ENCODE measurements around the gene DCTD.

DNA sequence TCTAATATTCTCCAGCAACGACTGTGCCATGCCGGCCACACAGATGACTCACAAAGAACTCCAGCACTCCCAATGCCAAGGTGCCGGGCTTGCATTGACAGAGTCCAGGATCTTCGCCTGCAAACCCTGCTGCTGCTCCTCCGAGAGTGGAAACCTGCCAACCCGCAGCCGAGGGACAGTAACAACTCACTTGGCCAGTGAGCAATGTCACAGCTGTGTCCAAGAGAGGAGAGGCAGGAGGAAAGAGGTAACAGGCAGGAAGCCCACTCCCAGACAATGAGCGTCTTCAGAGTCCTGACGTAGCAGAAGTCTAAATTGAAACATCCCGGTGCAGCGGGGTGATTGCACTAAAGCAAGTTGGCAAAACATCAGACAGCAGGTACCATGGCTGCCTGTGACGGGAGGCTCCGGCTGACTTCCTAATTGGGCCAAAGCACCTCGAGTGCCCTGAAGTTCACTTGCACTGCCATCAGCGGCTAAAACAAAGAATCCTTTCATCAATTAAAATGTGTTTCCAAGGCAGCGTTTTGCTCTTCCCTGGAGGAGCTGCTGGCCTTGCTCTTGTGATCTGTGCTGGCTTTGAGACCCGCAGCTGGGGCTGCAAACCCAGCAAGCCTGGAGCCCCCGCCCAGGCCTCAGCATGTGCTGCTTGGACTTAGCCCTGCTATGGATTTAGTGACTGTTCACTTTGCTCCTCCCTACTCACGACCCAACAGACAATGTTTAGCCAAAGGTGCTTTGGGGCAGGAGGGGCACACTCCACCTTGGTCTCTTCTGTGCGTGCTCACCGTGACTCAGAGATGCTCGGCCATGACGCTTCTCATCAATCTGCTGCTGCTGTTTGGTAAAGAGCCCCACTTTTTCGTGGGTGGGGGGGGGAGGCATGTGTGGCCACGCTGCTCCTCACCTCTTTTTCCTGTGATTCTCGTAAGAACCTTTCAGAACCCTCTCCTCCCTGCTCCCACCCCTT is 36.5 kb downstream of the DCTD start:
- TF ChIP-seq, protein P1, sequence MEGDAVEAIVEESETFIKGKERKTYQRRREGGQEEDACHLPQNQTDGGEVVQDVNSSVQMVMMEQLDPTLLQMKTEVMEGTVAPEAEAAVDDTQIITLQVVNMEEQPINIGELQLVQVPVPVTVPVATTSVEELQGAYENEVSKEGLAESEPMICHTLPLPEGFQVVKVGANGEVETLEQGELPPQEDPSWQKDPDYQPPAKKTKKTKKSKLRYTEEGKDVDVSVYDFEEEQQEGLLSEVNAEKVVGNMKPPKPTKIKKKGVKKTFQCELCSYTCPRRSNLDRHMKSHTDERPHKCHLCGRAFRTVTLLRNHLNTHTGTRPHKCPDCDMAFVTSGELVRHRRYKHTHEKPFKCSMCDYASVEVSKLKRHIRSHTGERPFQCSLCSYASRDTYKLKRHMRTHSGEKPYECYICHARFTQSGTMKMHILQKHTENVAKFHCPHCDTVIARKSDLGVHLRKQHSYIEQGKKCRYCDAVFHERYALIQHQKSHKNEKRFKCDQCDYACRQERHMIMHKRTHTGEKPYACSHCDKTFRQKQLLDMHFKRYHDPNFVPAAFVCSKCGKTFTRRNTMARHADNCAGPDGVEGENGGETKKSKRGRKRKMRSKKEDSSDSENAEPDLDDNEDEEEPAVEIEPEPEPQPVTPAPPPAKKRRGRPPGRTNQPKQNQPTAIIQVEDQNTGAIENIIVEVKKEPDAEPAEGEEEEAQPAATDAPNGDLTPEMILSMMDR (IDR thresholded peaks at IDR 0.05): no peak
- TF ChIP-seq EZH2phosphoT487 (IDR thresholded peaks at IDR 0.05) (no peak), EZH2 (IDR thresholded peaks at IDR 0.05) (no peak)
